ENCODE results near the gene SCGB3A2.

Gene SCGB3A2

GRCh38 chr5:147844846-147845245, 33.7 kb upstream of the SCGB3A2 start:
- DNase-seq (ENCODE audit: extremely low read depth, low read depth), result no peak

DNA sequence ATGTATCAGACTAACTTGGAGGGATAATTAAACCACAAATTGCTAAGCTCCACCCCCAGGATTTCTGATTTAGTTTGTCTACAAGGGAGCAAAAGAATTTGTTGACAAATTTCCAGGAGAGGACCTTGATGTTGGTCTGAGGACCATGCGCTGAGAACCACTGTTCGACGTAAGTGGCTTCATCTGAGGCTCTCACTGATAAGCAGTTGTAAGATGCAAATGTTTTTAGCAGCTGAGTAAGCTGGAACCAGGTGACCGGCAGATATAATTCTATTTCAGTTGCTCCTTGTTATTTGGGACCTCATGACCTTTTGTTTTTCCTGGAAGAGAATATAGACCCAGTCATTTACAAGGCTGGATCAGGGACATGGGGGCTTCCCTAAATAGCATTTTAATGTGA, 32.9 kb upstream of the SCGB3A2 start:
- TF ChIP-seq CTCF (IDR thresholded peaks at IDR 0.05; ENCODE audit: low read depth, low read length), result no peak
- no peak for DNase-seq (ENCODE audit: extremely low read depth, low read depth)

More at GRCh38 chr5:147844846-147845245, 33.7 kb upstream of the SCGB3A2 start:
- TF ChIP-seq CTCF (IDR thresholded peaks at IDR 0.05; ENCODE audit: low read depth, low read length), result no peak

GRCh38 chr5:147849226-147849625, 29.3 kb upstream of the SCGB3A2 start:
- TF ChIP-seq CTCF (IDR thresholded peaks at IDR 0.05; ENCODE audit: low read depth, low read length), result no peak
- no peak for DNase-seq (ENCODE audit: extremely low read depth, low read depth)

DNA sequence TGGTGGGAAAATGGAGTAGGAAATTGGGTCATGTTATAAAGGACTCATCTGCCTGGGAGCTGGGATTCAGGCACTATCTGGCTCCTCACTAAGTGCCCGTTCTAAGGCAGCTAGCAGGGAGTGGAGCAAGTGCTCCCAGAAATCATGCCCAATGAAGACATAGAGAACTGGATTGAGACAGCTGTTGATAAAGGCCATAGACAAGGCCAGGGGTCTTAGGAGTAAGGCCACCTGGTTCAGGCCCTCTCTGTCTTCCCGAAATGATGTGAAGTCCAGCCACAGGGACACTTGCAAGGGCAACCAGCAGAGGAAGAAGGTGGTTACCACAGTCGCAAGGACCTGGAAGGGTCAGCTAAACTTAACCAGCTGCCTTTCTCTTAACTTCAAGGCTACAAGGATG, 26.9 kb upstream of the SCGB3A2 start:
- no peak for TF ChIP-seq CTCF (IDR thresholded peaks at IDR 0.05; ENCODE audit: low read depth, low read length)

GRCh38 chr5:147852365-147852764, 26.1 kb upstream of the SCGB3A2 start:
- DNase-seq (ENCODE audit: extremely low read depth, low read depth), result no peak
- TF ChIP-seq CTCF (IDR thresholded peaks at IDR 0.05; ENCODE audit: low read depth, low read length), result no peak

More for the DNA sequence above, 26.9 kb upstream of the SCGB3A2 start:
- DNase-seq (ENCODE audit: extremely low read depth, low read depth), result no peak

GRCh38 chr5:147853372-147853987, 25.0 kb upstream of the SCGB3A2 start:
- no peak for TF ChIP-seq CTCF (IDR thresholded peaks at IDR 0.05; ENCODE audit: low read depth, low read length)
- no peak for DNase-seq (ENCODE audit: extremely low read depth, low read depth)

- no peak for DNase-seq (ENCODE audit: extremely low read depth, low read depth)
- TF ChIP-seq CTCF (IDR thresholded peaks at IDR 0.05; ENCODE audit: low read depth, low read length), result no peak
These were observed 24.2 kb upstream of the SCGB3A2 start for GRCh38 chr5:147854331-147854730.
